ENCODE results near the gene DOP1A.
"Not testable (repeated sequence)": the region's sequence is repeated elsewhere in the genome, so short reads cannot be mapped to it uniquely, and the experiment has no call there.

The DOP1A gene

GRCh38 chr6:83138758-83139157 is 71.3 kb downstream of the DOP1A start:
- DNase-seq: no peak

GRCh38 chr6:83151114-83151513 is 83.6 kb downstream of the DOP1A start:
- no peak for DNase-seq

- DNase-seq: no peak
These were observed 85.4 kb downstream of the DOP1A start for GRCh38 chr6:83152913-83153312.

GRCh38 chr6:83153883-83154521 is 86.5 kb downstream of the DOP1A start:
- DNase-seq: no peak

GRCh38 chr6:83155794-83156193 is 88.3 kb downstream of the DOP1A start:
- no peak for DNase-seq

GRCh38 chr6:83160167-83160566 is 92.7 kb downstream of the DOP1A start:
- no peak for DNase-seq

GRCh38 chr6:83167726-83168278 is 100.3 kb downstream of the DOP1A start:
- no peak for DNase-seq

- DNase-seq: no peak
These were observed 101.1 kb downstream of the DOP1A start for GRCh38 chr6:83168556-83168955.

- DNase-seq: no peak
These were observed 101.6 kb downstream of the DOP1A start for GRCh38 chr6:83169106-83169505.

GRCh38 chr6:83169511-83169910 is 102.0 kb downstream of the DOP1A start:
- DNase-seq: no peak

GRCh38 chr6:83176246-83176645 is 108.8 kb downstream of the DOP1A start:
- DNase-seq: no peak

GRCh38 chr6:83180426-83180950 is 113.0 kb downstream of the DOP1A start:
- DNase-seq: no peak

GRCh38 chr6:83182114-83182513 is 114.6 kb downstream of the DOP1A start:
- DNase-seq: no peak

- no peak for DNase-seq
These were observed 115.8 kb downstream of the DOP1A start for GRCh38 chr6:83183082-83183828.

- no peak for DNase-seq
These were observed 117.6 kb downstream of the DOP1A start for GRCh38 chr6:83185096-83185495.

GRCh38 chr6:83188501-83188900 is 121.0 kb downstream of the DOP1A start:
- no peak for DNase-seq

GRCh38 chr6:83190626-83191025 is 123.2 kb downstream of the DOP1A start:
- no peak for DNase-seq

GRCh38 chr6:83191974-83192373 is 124.5 kb downstream of the DOP1A start:
- DNase-seq: not testable (repeated sequence)

GRCh38 chr6:83192456-83192855 is 125.0 kb downstream of the DOP1A start:
- no peak for DNase-seq

- DNase-seq: peak; percentile 52 to 95 (median 85)
These were observed 125.6 kb downstream of the DOP1A start, which contains the start of the genes PGM3 and RWDD2A for GRCh38 chr6:83192871-83193746. Gene PGM3, minus strand, starts transcription at chr6:83193265. Its CDS starts 2,253 bp downstream, at chr6:83191012. Gene RWDD2A, plus strand, starts transcription at chr6:83193357. Its CDS starts 1,095 bp downstream, at chr6:83194452.
